HG03521 (cell line): ENCODE results near the gene CALR3.
"Not testable (repeated sequence)": the region's sequence is repeated elsewhere in the genome, so short reads cannot be mapped to it uniquely, and the experiment has no call there.

ENCODE experiments used
- ATAC-seq: cut with Tn5 transposase; IDR thresholded peaks from one replicate; pipeline ENCODE4 v1.9.1; 2021; ENCODE audit warnings: mild to moderate bottlenecking, moderate library complexity; ENCODE audit not compliant: unreplicated experiment

CALR3 gene

DNA sequence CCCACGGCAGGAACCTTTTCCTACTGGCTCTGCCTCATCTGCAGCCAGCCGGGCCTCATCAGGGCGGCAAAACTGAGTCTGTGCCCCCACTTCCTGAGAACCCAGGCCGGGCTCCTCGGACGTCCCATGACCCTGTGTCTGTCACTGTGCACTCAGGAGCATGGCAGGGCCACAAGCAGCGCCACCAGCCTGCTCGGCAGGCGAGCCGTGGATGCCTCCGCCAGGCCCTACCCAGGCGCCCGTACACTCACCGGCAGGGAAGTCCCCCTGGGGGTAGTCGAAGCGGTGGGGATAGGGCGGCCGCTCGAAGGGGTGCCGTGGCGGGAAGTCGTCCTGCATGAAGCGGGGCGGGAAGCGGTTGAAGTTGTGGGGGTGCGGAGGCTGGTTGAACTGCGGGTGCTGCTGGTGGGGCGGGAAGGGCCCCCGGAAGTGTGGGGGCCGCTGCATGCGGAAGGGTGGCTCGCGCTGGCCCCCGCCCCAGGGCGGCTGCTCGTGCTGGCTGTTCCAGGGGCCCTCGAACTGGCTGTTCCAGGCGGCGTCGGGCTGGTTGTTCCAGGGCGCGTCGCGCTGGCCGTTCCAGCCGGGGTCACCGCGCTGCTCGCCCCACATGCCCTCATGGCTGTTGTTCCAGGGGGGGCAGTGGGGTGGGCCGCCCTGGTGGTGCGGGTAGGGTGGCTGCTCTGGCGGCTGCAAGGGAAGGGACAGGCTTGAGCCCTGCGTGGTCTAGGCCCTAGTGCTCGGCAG, 29.2 kb upstream of the CALR3 start:
- ATAC-seq, result no peak

- no peak for ATAC-seq
Measured at GRCh38 chr19:16522559-16523377, 26.8 kb upstream of the CALR3 start.

- no peak for ATAC-seq
Measured at GRCh38 chr19:16521715-16522289, 25.8 kb upstream of the CALR3 start.

- ATAC-seq, result no peak
Measured at GRCh38 chr19:16520986-16521624, 25.1 kb upstream of the CALR3 start.

DNA sequence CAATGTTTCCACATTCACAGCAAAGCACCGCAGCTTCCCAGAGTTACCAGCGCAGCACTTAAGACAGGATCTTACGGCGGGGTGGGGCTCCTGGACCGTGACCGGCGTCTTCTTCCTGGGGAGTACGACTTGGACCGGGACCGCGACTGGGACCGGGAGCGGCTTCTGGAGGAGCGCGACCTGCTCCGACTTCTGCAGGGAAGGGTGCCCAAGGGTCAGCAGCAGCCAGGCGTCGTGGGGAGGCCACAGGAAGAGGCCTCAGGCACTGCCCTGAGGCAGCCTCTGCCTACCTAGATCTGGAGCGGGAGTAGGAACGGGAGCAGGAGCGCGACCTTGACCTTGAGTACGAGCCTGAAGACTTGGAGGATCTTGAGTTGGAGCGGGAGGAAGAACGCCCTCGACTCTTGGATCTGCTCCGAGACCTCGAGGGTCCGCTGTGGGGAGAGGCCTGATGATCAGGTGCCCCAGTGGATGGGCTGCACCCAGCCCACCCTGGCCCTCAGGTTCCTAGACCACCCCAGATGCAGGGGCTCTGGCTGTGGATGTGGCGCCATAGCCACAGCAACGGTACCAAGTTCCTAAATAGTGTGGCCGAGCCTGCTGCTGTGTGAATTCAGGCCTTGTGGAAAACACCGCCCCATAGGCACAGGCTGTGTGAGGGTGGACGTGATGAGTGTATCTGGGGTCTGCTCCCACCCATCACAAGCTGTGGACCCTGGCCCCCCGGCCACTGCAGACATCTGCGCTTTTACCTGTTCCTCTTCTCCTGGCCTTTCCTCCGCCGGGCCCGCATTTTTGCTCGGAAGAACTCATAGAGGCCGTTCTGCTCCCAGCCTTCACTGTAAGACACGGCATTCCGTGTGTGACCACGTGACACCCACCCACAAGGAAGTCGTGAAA, 24.4 kb upstream of the CALR3 start:
- ATAC-seq, result no peak

DNA sequence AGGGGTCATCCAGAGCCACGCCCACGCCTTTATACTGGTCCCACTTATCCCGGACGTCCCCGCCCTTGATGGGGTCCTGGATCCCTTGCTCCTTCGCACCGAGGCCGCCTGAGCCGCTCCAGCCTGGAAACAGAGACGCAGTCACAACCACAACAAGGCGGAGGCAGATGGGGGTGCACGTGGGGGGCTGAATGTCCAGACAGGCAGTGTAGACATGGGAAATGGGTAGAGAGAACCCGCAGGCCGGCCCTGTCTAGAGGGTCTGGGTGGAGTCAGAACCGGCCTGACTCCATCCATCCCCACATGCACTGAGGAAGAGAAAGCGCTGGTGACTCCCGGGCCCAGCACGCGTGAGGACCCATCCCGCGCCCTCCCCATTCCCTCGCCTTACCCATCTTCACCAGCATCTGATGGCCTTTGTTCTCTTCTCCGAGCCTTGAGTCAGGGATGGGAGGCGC, 23.3 kb upstream of the CALR3 start:
- ATAC-seq, result no peak

DNA sequence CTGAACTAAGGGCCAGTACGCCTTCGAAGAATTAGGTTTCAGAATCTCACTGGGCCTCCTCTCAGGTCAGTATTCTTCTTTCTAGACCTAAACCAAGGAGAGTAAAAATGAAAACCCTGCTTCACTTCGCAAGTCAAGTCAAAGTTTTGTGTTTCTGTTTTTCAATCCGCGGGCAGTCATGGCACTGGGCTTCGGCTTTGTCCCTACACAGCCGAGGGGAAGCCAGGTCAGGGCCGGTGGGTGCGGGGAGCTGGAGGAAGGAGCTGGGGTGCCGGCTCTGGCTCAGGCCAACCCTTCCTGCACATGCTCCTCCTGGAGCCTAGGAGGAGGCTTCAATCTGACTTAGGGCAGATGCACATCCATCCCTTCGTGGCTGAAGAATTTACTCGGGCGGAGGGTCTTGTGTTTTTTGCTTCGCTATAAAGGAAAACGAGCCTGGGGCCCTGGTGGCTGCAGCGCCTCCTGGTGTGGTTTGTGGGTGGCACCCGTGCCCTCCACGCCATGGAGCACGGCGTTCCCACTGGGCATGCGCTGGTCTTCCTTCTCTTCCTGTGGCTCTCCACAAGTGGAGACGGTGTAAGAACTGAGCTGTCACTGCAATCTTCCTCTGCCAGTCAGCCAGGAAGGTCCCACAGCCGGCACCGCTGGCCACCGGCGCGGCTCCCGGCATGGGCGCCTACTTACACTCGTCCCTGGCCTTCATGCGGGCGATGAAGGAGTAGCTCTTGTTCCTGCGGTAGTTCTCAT, 22.7 kb upstream of the CALR3 start:
- ATAC-seq, result no peak

DNA sequence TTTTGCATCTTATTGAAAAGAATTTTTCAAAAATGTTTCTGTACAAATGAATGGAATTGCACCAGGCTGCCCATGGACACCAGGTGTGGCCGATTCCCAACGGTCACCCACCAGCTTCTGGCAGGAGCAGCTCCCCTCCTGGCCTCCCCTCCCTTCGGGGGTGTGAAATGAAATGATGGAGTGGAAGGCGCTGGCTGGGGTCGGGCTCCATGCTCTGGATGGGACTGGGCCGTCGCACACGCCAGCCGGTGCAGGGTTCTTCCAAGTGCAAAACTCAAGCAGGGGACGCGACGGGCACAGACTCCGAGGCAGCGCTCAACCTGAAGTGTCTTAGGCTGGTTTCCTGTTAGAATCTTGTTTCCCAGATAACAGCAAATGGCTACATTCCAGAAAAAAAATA, 22.1 kb upstream of the CALR3 start:
- ATAC-seq, result no peak

DNA sequence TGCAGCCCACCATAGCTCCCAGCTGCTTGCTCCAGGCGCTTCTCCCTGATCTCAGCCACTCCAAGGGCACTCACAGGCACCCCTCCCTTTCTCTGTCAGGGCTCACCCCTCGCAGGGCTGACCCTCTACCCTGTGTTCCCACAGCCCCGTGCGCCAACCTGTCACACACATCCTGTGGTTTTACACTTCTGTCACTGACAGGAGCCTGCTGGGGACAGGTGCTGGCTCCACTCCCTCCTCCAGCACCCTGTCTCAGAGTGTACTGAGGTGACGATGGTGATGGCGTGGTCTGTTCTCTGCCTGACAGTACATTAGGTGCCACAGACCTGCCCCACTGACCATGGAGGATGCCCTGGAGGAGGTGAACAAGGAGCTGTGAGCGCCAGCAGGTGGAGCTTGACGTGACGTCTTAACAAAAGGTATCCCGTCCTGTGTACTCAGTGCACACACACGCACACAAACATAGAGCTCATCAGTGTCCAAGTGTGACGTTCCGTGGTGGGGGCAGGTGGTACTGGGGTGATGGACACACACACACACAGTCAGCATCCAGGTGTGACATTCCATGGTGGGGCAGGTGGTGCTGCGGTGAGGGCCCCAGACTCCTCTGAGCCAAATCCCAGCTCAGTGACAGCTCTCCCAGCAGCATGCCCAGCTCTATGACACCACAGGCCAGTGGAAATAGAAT, 21.1 kb upstream of the CALR3 start:
- ATAC-seq, result no peak

GRCh38 chr19:16516381-16516780, 20.4 kb upstream of the CALR3 start:
- ATAC-seq, result no peak

- ATAC-seq, result no peak
Measured at GRCh38 chr19:16514383-16515019, 18.5 kb upstream of the CALR3 start.

- ATAC-seq, result not testable (repeated sequence)
Measured at GRCh38 chr19:16512611-16513010, 16.6 kb upstream of the CALR3 start.

- no peak for ATAC-seq
Measured at GRCh38 chr19:16509141-16510061, 13.4 kb upstream of the CALR3 start.

DNA sequence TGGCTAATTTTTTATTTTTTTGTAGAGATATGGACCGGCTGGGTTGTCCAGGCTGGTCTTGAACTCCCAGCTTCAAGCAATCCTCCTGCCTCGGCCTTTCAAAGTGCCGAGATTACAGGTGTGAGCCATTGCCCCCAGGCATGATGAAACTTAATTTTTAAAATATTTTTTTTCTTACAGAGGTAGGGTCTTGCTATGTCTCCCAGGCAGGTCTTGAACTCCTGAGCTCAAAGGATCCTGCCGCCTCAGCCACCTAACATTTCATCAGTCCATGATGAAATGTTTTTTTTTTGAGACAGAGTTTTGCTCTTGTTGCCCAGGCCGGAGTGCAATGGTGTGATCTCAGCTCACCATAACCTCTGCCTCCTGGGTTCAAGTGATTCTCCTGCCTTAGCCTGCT, 12.6 kb upstream of the CALR3 start:
- ATAC-seq, result no peak

- ATAC-seq, result no peak
Measured at GRCh38 chr19:16506961-16507360, 11.0 kb upstream of the CALR3 start.

GRCh38 chr19:16506161-16506560, 10.2 kb upstream of the CALR3 start:
- not testable (repeated sequence) for ATAC-seq

GRCh38 chr19:16504271-16504670, 8.3 kb upstream of the CALR3 start:
- no peak for ATAC-seq

DNA sequence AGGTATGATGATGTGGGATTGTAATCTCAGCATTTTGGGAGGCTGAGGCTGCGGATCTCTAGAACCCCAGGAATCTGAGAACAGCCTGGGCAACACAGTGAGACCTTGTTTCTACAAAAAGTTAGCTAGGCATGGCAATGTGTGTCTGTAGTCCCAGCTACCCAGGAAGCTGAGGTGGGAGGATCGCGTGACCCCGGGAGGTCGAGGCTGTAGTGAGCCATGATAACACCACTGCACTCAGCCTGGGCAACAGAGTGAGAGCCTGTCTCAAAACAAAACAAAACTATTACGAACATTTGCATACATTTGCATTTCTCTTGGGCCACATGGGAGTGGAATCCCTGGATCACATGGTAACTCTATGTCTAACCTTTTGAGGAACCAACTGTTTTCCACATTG, 1.9 kb upstream of the CALR3 start:
- no peak for ATAC-seq
